DND-41 (cell line): ENCODE measurements around the gene PEX11G.

Experiments used
- ATAC-seq: fragments of 200-7000 bp; cut with Tn5 transposase; 3 replicates; pipeline ENCODE4 v1.9.1; 2021; ENCODE audit warnings: low read depth; ENCODE audit not compliant: insufficient read depth
- DNase-seq: peaks from one replicate; pipeline ENCODE4 v3.0.0-alpha.2; 2020
- H2AFZ ChIP-seq: 2 replicates; pipeline ENCODE4 v1.6.0; 2012; ENCODE audit warnings: low read depth, low read length
- H3K27ac ChIP-seq: 2 replicates; pipeline ENCODE4 v1.5.1; 2012; ENCODE audit warnings: low read length, inconsistent platforms
- H3K27me3 ChIP-seq: fragments of 200-600 bp; sonication (generic); 2 replicates; pipeline ENCODE4 v1.6.0; 2012; ENCODE audit warnings: low read length, mild to moderate bottlenecking, inconsistent platforms; ENCODE audit not compliant: insufficient read depth, poor library complexity
- H3K36me3 ChIP-seq: 2 replicates; pipeline ENCODE4 v1.5.1; 2012; ENCODE audit warnings: low read length, inconsistent platforms; ENCODE audit not compliant: insufficient read depth
- H3K4me1 ChIP-seq: 2 replicates; pipeline ENCODE4 v1.5.1; 2012; ENCODE audit warnings: mild to moderate bottlenecking, low read length; ENCODE audit not compliant: insufficient read depth
- H3K4me2 ChIP-seq: 2 replicates; pipeline ENCODE4 v1.6.0; 2012; ENCODE audit warnings: mild to moderate bottlenecking, moderate library complexity, low read length, inconsistent platforms; ENCODE audit not compliant: insufficient read depth
- H3K4me3 ChIP-seq, 2 experiments: fragments of 200-600 bp in 1 of 2; shearing (Covaris generic) in 1 of 2; 2 replicates each; pipeline ENCODE4 v1.5.1; 2012 to 2016; ENCODE audit warnings: inconsistent platforms in 2 of 2, low read length in 2 of 2, mild to moderate bottlenecking in 2 of 2, low read depth in 1 of 2, moderate library complexity in 1 of 2
- H3K79me2 ChIP-seq: 2 replicates; pipeline ENCODE4 v1.6.0; 2012; ENCODE audit warnings: low read length, inconsistent platforms; ENCODE audit not compliant: insufficient read depth
- H3K9ac ChIP-seq: 2 replicates; pipeline ENCODE4 v1.6.0; 2012; ENCODE audit warnings: low read depth, mild to moderate bottlenecking, inconsistent platforms, low read length, moderate library complexity
- H3K9me3 ChIP-seq: 2 replicates; pipeline ENCODE4 v1.5.1; 2012; ENCODE audit warnings: low read length, moderate library complexity, mild to moderate bottlenecking, inconsistent platforms; ENCODE audit not compliant: insufficient read depth, severe bottlenecking
- H4K20me1 ChIP-seq: 2 replicates; pipeline ENCODE4 v1.6.0; 2012; ENCODE audit warnings: low read length; ENCODE audit not compliant: insufficient read depth
- CTCF ChIP-seq: IDR thresholded peaks from 2 replicates; pipeline ENCODE4 v1.5.1; 2012; ENCODE audit warnings: borderline replicate concordance, low read length, moderate library complexity, mild to moderate bottlenecking; ENCODE audit not compliant: poor library complexity, severe bottlenecking; ENCODE audit errors: extremely low read depth
- EZH2 ChIP-seq: IDR thresholded peaks from 3 replicates; pipeline ENCODE4 v1.6.1; 2012; ENCODE audit warnings: borderline replicate concordance, low read depth, mild to moderate bottlenecking, moderate library complexity, low read length, inconsistent platforms; ENCODE audit not compliant: severe bottlenecking

Gene PEX11G

DNA sequence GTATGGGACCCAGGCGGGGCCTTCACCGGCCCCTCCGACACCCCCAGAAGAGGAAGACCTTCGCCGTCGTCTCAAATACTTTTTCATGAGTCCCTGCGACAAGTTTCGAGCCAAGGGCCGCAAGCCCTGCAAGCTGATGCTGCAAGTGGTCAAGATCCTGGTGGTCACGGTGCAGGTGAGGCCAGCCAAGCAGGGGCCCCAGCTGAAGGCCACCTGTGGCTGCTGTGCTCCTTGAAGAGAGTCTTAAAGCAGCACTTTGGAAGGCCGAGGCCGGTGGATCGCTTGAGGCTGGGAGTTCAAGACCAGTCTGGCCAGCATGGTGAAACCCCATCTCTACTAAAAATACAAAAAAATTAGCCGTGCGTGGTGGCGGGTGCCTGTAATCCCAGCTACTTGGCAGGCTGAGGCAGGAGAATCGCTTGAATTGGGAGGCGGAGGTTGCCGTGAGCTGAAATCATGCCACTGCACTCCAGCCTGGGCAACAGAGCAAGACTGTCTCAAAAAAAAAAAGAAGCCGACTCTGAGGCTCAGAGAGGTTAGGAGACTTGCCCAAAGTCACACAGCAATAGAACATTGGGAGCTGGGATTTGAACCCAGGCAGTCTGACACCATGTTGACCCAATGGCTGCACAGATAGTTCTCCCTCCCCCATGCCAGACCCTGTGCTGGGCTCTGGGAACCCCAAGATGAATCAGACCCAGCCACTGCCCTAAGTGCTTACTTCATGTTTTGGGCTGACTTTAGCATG, 36.3 kb upstream of the PEX11G start:
- Histone ChIP-seq H4K20me1 (no peaks in the 10 kb centered on the region; the same call in 1 of the 2 replicates), H3K4me3 (no peak overlapping the region), H3K9me3 (no peaks in the 10 kb centered on the region), H3K36me3 (peaks cover 44% of the 10 kb centered on the region), H2AFZ (no peak overlapping the region), H3K9ac (no peak overlapping the region), H3K27ac (no peak overlapping the region), H3K4me2 (no peak overlapping the region), H3K79me2 (peaks cover 18% of the 10 kb centered on the region), H3K4me1 (peaks cover 24% of the 10 kb centered on the region), H3K27me3 (no peaks in the 10 kb centered on the region)
- no peak for TF ChIP-seq CTCF
- TF ChIP-seq EZH2 = no peak
- no peak for DNase-seq
- ATAC-seq = no peak

DNA sequence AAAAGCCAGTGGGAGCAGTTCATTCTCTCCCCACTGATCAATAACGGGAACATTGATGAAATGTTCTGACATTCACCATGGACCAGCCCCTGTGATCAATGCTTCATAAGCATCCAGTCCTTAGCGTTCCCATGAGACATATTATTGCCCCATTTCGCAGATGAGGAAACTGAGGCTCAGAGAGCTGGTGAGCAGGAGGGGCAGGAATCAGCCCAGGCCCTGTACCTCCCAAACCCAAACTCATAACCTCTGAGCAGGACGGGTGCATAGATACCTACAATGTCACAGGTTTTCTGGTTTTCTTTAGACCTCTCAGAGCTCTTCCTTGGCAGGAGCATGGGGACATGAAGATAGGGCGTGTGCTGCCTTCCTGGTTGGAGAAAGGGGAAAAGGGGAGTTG, 35.7 kb upstream of the PEX11G start:
- H3K36me3 ChIP-seq = peaks cover 45% of the 10 kb centered on the region
- H3K4me1 ChIP-seq = peaks cover 24% of the 10 kb centered on the region
- H3K9me3 ChIP-seq = no peaks in the 10 kb centered on the region
- DNase-seq (no peak), ATAC-seq (no peak)
- H3K27ac ChIP-seq = no peak overlapping the region
- H3K79me2 ChIP-seq = peaks cover 18% of the 10 kb centered on the region
- H4K20me1 ChIP-seq = no peaks in the 10 kb centered on the region; the same call in 1 of the 2 replicates
- no peak overlapping the region for H3K4me2 ChIP-seq
- H3K27me3 ChIP-seq = no peaks in the 10 kb centered on the region
- TF ChIP-seq CTCF = no peak
- no peak for TF ChIP-seq EZH2
- H3K4me3 ChIP-seq = no peak overlapping the region
- no peak overlapping the region for H3K9ac ChIP-seq
- H2AFZ ChIP-seq = no peak overlapping the region

GRCh38 chr19:7522923-7523667, 34.3 kb upstream of the PEX11G start:
- no peak for ATAC-seq
- Histone ChIP-seq H3K36me3 (peaks cover 31% of the 10 kb centered on the region; the same call in 1 of the 2 replicates), H2AFZ (peak overlapping the region; percentile 79), H3K4me1 (peaks cover 24% of the 10 kb centered on the region), H4K20me1 (no peaks in the 10 kb centered on the region; the same call in 1 of the 2 replicates), H3K27ac (peak overlapping the region; percentile 45), H3K79me2 (peaks cover 18% of the 10 kb centered on the region), H3K4me3 (peak overlapping the region; percentile 53 to 77), H3K9ac (peak overlapping the region; percentile 64), H3K9me3 (no peaks in the 10 kb centered on the region), H3K4me2 (peak overlapping the region; percentile 84), H3K27me3 (no peaks in the 10 kb centered on the region)
- no peak for DNase-seq
- no peak for TF ChIP-seq EZH2
